ENCODE data around the gene CHID1.

CHID1 gene

GRCh38 chr11:855330-855674, 55.3 kb downstream of the CHID1 start:
- ChIA-PET POLR2A (no interaction called here), CTCF (no interaction called here)
- TF ChIP-seq SUZ12 (IDR thresholded peaks at IDR 0.05) (no peak), LEF1 (IDR thresholded peaks at IDR 0.05; ENCODE audit: borderline replicate concordance) (no peak), L3MBTL2 (conservative IDR thresholded peaks at IDR 0.05) (no peak), ZNF384 (IDR thresholded peaks at IDR 0.05) (no peak), BHLHE40 (IDR thresholded peaks at IDR 0.05; ENCODE audit: borderline replicate concordance) (no peak), FOXM1 (IDR thresholded peaks at IDR 0.05; ENCODE audit: borderline replicate concordance) (no peak), ELF4 (IDR thresholded peaks at IDR 0.05) (no peak), SP1 (IDR thresholded peaks at IDR 0.05) (no peak), ARNT (IDR thresholded peaks at IDR 0.05) (no peak), FOXA1 (IDR thresholded peaks at IDR 0.05) (no peak), FOXK2 (IDR thresholded peaks at IDR 0.05) (no peak), NFRKB (IDR thresholded peaks at IDR 0.05) (no peak), HDGF (IDR thresholded peaks at IDR 0.05; ENCODE audit: borderline replicate concordance) (no peak), CTBP1 (IDR thresholded peaks at IDR 0.05; ENCODE audit: borderline replicate concordance) (no peak), PKNOX1 (IDR thresholded peaks at IDR 0.05) (no peak), TARDBP (IDR thresholded peaks at IDR 0.05) (no peak)
- no peak for DNase-seq (ENCODE audit: extremely low spot score)

DNA sequence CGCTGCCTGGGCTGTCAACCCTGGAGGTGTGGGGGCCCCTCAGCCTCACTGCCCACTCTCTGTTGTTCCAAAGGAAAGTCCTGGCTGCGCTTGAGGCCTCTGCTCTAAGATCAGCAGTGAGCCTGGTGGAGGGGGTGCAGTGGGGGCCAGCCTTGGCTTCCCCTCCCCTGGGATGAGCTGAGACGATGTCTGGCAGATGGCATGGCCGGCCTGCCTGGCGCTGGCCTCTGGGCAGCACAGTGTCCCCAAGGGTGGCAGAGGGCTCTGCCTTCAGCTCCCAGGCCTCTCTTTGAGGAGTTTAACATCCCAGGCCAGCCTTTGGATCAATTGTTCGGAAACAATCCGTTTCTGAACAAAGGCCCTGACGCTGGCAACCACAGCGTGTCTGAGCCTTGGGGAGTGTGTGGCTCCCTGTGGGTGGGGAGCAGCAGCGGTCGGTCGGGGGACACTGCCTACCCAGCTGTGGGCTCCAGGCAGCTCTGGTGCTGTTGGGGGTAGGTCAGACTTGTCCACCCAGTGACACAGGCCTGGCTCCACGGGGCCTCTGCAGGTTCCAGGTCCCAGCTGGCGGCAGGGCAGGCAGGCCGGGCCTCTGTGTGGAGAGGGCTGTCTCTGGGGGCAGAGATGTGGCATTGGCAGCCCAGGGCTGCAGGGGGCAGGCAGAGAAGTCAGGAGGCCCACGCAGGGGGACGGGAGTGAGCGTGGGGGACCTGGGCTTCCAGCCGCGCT, 55.8 kb downstream of the CHID1 start:
- TF ChIP-seq SP1 (IDR thresholded peaks at IDR 0.05) (no peak), HDGF (IDR thresholded peaks at IDR 0.05; ENCODE audit: borderline replicate concordance) (no peak), TARDBP (IDR thresholded peaks at IDR 0.05) (no peak), FOXK2 (IDR thresholded peaks at IDR 0.05) (no peak), ZNF384 (IDR thresholded peaks at IDR 0.05) (no peak), FOXM1 (IDR thresholded peaks at IDR 0.05; ENCODE audit: borderline replicate concordance) (no peak), PKNOX1 (IDR thresholded peaks at IDR 0.05) (no peak), ARNT (IDR thresholded peaks at IDR 0.05) (no peak), FOXA1 (IDR thresholded peaks at IDR 0.05) (no peak), L3MBTL2 (conservative IDR thresholded peaks at IDR 0.05) (no peak), LEF1 (IDR thresholded peaks at IDR 0.05; ENCODE audit: borderline replicate concordance) (no peak), SUZ12 (IDR thresholded peaks at IDR 0.05) (no peak), CTBP1 (IDR thresholded peaks at IDR 0.05; ENCODE audit: borderline replicate concordance) (no peak), BHLHE40 (IDR thresholded peaks at IDR 0.05; ENCODE audit: borderline replicate concordance) (no peak), NFRKB (IDR thresholded peaks at IDR 0.05) (no peak), ELF4 (IDR thresholded peaks at IDR 0.05) (no peak)
- CTCF ChIA-PET, result no interaction called here

GRCh38 chr11:853682-854448, 56.7 kb downstream of the CHID1 start:
- ChIA-PET POLR2A (no interaction called here), CTCF (interaction anchor here (0.7 kb wide), 2 partner anchors 89 to 197 kb away, joined by 3 read pairs; no protein-coding TSS in a partner anchor)
- TF ChIP-seq L3MBTL2 (conservative IDR thresholded peaks at IDR 0.05), result no peak

More for the DNA sequence above, 55.8 kb downstream of the CHID1 start:
- no peak for DNase-seq (ENCODE audit: extremely low spot score)
- POLR2A ChIA-PET, result no interaction called here

DNA sequence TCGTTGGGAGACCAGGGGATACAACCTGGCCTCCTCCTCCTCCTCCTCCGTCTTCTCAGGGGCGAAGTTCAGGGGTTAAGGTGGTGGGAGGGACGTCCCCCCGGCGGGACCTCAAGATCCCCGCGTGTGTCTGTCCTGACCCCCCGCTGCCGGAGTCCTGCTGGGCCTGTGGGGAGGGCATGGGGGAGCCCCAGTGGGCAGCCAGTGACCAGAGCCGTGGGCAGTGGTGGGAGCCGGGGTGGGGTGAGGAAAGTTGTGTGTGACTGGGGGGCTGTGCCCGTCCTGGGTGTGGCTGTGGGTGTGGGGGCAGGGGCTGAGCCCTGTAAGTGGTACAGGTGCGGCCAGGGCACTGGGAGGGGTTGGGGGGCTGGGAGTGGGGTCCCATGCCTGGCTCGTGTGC, 57.8 kb downstream of the CHID1 start:
- TF ChIP-seq ZNF384 (IDR thresholded peaks at IDR 0.05) (no peak), BHLHE40 (IDR thresholded peaks at IDR 0.05; ENCODE audit: borderline replicate concordance) (no peak), ELF4 (IDR thresholded peaks at IDR 0.05) (no peak), SUZ12 (IDR thresholded peaks at IDR 0.05) (no peak), FOXA1 (IDR thresholded peaks at IDR 0.05) (no peak), CTBP1 (IDR thresholded peaks at IDR 0.05; ENCODE audit: borderline replicate concordance) (no peak), L3MBTL2 (conservative IDR thresholded peaks at IDR 0.05) (no peak), FOXK2 (IDR thresholded peaks at IDR 0.05) (no peak), PKNOX1 (IDR thresholded peaks at IDR 0.05) (no peak), FOXM1 (IDR thresholded peaks at IDR 0.05; ENCODE audit: borderline replicate concordance) (no peak)
- no peak for DNase-seq (ENCODE audit: extremely low spot score)
- CTCF ChIA-PET, result no interaction called here
- POLR2A ChIA-PET, result no interaction called here

More at GRCh38 chr11:853682-854448, 56.7 kb downstream of the CHID1 start:
- no peak for DNase-seq (ENCODE audit: extremely low spot score)

DNA sequence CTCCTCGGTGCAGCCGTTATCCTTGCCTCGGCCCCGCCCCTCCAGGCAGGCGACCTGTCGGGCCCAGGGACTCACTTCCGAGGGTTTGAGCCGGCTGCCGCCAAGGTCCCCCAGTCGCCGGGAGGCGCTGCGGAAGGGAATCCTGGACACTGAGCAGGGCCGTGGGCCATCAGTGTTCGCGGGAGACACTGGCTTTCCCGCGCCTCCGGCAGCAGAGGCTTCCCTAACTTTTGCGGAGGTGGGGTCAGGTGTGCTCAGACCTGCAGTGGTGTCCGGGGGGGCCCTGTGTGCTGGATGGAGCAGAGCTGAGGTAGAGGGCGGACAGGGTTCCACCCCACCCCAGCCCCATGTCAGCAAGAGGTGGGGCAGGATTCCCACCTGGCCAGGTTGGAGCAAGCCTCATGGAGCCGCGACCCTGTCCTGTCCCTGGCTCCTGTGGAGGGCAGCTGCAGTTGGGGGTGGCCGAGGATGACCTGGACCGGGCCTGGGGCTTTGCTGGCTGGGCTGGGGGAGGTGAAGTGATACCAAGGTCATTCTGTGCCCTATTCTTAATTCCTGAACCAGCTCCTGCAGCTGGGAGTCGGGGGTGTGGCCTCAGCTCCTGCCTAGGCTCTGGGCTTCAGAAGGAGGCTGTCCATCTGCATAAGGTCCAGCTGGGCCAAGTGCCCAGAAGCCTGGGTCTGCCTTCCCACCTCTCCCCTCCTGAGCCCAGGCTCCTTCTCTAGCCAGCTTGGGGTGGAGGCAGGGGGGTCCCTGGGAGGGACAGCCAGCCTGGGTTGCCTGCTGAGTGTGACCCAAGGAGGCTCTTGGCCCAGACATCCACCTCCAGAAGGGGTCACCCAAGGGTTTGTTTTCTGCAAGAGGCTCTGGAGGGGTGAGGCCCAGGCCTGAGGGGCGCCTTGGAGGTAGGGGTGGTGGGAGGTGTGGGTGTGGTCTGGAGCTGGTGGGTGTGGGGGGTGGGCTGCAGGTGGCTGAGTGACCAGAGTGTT, 59.5 kb downstream of the CHID1 start:
- no peak for DNase-seq (ENCODE audit: extremely low spot score)
- TF ChIP-seq NFRKB (IDR thresholded peaks at IDR 0.05), result no peak
- no peak for TF ChIP-seq ELF4 (IDR thresholded peaks at IDR 0.05)
- no peak for TF ChIP-seq CTBP1 (IDR thresholded peaks at IDR 0.05; ENCODE audit: borderline replicate concordance)
- CTCF ChIA-PET, result interaction anchor here (1.1 kb wide), 1 partner anchor 200 kb away, joined by 5 read pairs; no protein-coding TSS in a partner anchor
- POLR2A ChIA-PET, result interaction anchor here (1.0 kb wide), 1 partner anchor 10 kb away, joined by 3 read pairs; no protein-coding TSS in a partner anchor

Data from HEK293T (cell line).